GM23248 (cell line): Measurements from ENCODE around the gene CTPS2.

ENCODE experiments used
- EZH2 ChIP-seq: fragments of 200-600 bp; sonication (generic); IDR thresholded peaks from 2 replicates; pipeline ENCODE4 v1.6.1; 2018; ENCODE audit warnings: antibody characterized with exemption, mild to moderate bottlenecking; ENCODE audit not compliant: insufficient read depth, poor library complexity, severe bottlenecking
- EZH2phosphoT487 ChIP-seq: fragments of 200-600 bp; sonication (generic); IDR thresholded peaks from 2 replicates; pipeline ENCODE4 v1.6.1; 2018; ENCODE audit warnings: antibody characterized with exemption, moderate library complexity, mild to moderate bottlenecking, low read depth; ENCODE audit not compliant: insufficient read depth

DNA sequence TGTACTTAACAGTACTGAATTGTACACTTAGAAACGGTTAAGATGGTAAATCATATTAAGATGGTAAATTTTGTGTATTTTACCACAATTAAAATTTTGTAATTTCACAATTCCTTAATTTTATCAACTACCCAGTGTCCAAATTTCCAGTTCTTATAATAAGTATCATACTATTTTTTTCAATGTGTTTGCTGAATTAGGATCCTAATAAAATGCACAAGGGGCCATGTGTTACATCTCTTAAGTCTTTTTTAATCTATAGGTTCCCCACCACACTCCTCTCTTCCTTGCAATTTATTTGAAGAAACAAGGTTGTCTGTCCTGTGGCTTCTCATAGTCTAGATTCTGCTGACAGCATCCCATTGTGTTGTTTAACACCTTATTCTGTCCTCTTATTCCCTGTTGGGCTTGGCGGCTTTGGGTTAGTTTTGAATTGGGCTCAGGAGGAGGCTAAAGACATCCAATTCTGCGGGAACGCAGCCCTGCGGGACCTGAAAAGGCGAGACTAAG is 6.4 kb upstream of the CTPS2 start:
- no peak for TF ChIP-seq EZH2
- no peak for TF ChIP-seq EZH2phosphoT487
